Left kidney (tissue), 2 donors: ENCODE data around the gene RAPGEF1. TPM values are rescaled to one million over a fixed set of nuclear protein-coding genes. Genes with fewer than 3 reads are reported as not detected.

Source experiments
- DNase-seq: peaks from one replicate; pipeline ENCODE4 v3.0.0-alpha.2; 2013
- polyA plus RNA-seq: library from polyadenylated mRNA; unstranded; fragments of 120-200 nt; gene quantifications from one replicate; pipeline ENCODE4 v1.2.1, GENCODE V29; 2013; ENCODE audit not compliant: insufficient read length

Gene RAPGEF1
- polyA plus RNA-seq, 1 donor: 40.2 TPM

- peak; percentile 84 for DNase-seq
Measured at GRCh38 chr9:131530920-131531832, 208.7 kb downstream of the RAPGEF1 start, which contains the start of gene UCK1. Gene UCK1, minus strand, starts transcription at chr9:131531263. Its CDS starts 89 bp downstream, at chr9:131531174.

GRCh38 chr9:131530546-131530919, 209.3 kb downstream of the RAPGEF1 start:
- no peak for DNase-seq

GRCh38 chr9:131529597-131530545, 210.0 kb downstream of the RAPGEF1 start:
- DNase-seq: no peak

- DNase-seq: no peak
Measured at GRCh38 chr9:131528886-131529505, 210.9 kb downstream of the RAPGEF1 start.

- DNase-seq: no peak
Measured at GRCh38 chr9:131528186-131528585, 211.7 kb downstream of the RAPGEF1 start.

Other genes with a start within 250 kb of the RAPGEF1 start
- 44.6 TPM for gene POMT1, start 237.2 kb downstream of the RAPGEF1 start, polyA plus RNA-seq
- 37.5 TPM for gene UCK1, start 208.8 kb downstream of the RAPGEF1 start, polyA plus RNA-seq
- gene PRRT1B, start 194.6 kb downstream of the RAPGEF1 start, polyA plus RNA-seq: 1.2 TPM